GM12878 (cell line): ENCODE data around the gene CRELD2. TPM values are rescaled to one million over a fixed set of nuclear protein-coding genes. Genes with fewer than 3 reads are reported as not detected.

Experiments used
- ATAC-seq: fragments of 200-7000 bp; cut with Tn5 transposase; 3 replicates; pipeline ENCODE4 v1.9.1; 2020; ENCODE audit warnings: mild to moderate bottlenecking, moderate library complexity
- BruUV-seq: library from RNA; stranded (reverse); fragments of 400-500 nt; replicated peaks from 2 replicates; lab custom pipeline; 2021; lab: Mats Ljungman, UMichigan
- CTCF ChIA-PET: fragments of 300-600 bp; sonication (Branson Sonifier 250); formaldehyde crosslinking; extraction: SDS; loops from one replicate; lab custom pipeline; 2021; ENCODE audit warnings: inconsistent platforms; lab: Yijun Ruan, JAX
- POLR2A ChIA-PET: fragments of 350-600 bp; formaldehyde crosslinking; extraction: SDS; loops from one replicate; lab custom pipeline; 2021; ENCODE audit warnings: inconsistent platforms; lab: Charles Lee
- RAD21 ChIA-PET: fragments of 300-600 bp; sonication (Branson Sonifier 250); formaldehyde crosslinking; loops from one replicate; lab custom pipeline; 2023; ENCODE audit warnings: antibody characterized with exemption; ENCODE audit not compliant: unreplicated experiment; lab: Charles Lee
- SMC1A ChIA-PET: fragments of 300-600 bp; sonication (Branson Sonifier 250); formaldehyde crosslinking; loops from one replicate; lab custom pipeline; 2023; ENCODE audit not compliant: unreplicated experiment, uncharacterized antibody; lab: Charles Lee
- DNase-seq: peaks from one replicate; pipeline ENCODE4 v3.0.0-alpha.2; 2011; ENCODE audit warnings: low read depth, low spot score
- FAIRE-seq: peaks from 3 replicates; lab custom pipeline; 2011; peaks lifted over from hg19 to GRCh38; lab: Jason Lieb, UNC
- H2AFZ ChIP-seq: 2 replicates; pipeline ENCODE4 v1.6.0; 2011; ENCODE audit warnings: low read depth, low read length, control low read depth; ENCODE audit not compliant: control insufficient read depth
- H3K27ac ChIP-seq: 2 replicates; pipeline ENCODE4 v1.5.1; 2011; ENCODE audit warnings: control low read depth; ENCODE audit not compliant: control insufficient read depth, insufficient read depth
- H3K27me3 ChIP-seq, 2 experiments: replicated peaks in 1 of 2; 2 replicates each; pipeline versions ENCODE4 v1.6.0 to v1.6.1; 2011; ENCODE audit warnings: low read length in 1 of 2; ENCODE audit not compliant: control insufficient read depth in 2 of 2, insufficient read depth in 2 of 2
- H3K36me3 ChIP-seq, 2 experiments: 2 replicates each; pipeline ENCODE4 v1.5.1; 2011; ENCODE audit warnings: low read length in 1 of 2; ENCODE audit not compliant: control insufficient read depth in 2 of 2, insufficient read depth in 2 of 2
- H3K4me1 ChIP-seq: 2 replicates; pipeline ENCODE4 v1.6.1; 2011; ENCODE audit warnings: mild to moderate bottlenecking, low read length, moderate library complexity, mixed read lengths; ENCODE audit not compliant: control insufficient read depth, insufficient read depth
- H3K4me2 ChIP-seq: 2 replicates; pipeline ENCODE4 v1.6.0; 2011; ENCODE audit warnings: control low read depth; ENCODE audit not compliant: control insufficient read depth, insufficient read depth
- H3K4me3 ChIP-seq: fragments of 200-600 bp; sonication (generic); 2 replicates; pipeline ENCODE4 v1.5.1; 2016
- H3K79me2 ChIP-seq: 2 replicates; pipeline ENCODE4 v1.6.0; 2011; ENCODE audit warnings: low read length; ENCODE audit not compliant: control insufficient read depth, insufficient read depth
- H3K9ac ChIP-seq: 2 replicates; pipeline ENCODE4 v1.8.0; 2011; ENCODE audit warnings: low read length, control low read depth, mixed read lengths; ENCODE audit not compliant: control insufficient read depth, insufficient read depth
- H3K9me3 ChIP-seq: replicated peaks from 3 replicates; pipeline ENCODE4 v1.5.1; 2011; ENCODE audit warnings: mild to moderate bottlenecking, low read length; ENCODE audit not compliant: control insufficient read depth, insufficient read depth
- H4K20me1 ChIP-seq: 2 replicates; pipeline ENCODE4 v1.6.0; 2011; ENCODE audit not compliant: control insufficient read depth, insufficient read depth
- BCLAF1 ChIP-seq: fragments of 450-650 bp; IDR thresholded peaks from 2 replicates; pipeline ENCODE4 v1.6.1; 2017; ENCODE audit warnings: antibody characterized with exemption, mild to moderate bottlenecking, moderate library complexity
- CBFB ChIP-seq: IDR thresholded peaks from 2 replicates; pipeline ENCODE4 v1.6.1; 2016; ENCODE audit warnings: antibody characterized with exemption, low read depth
- CTCF ChIP-seq, 3 experiments: IDR thresholded peaks in 2 of 3; conservative IDR thresholded peaks in 1 of 3; 2 replicates each; pipeline ENCODE4 v1.5.1; 2011; ENCODE audit warnings: low read depth in 3 of 3, low read length in 3 of 3, mild to moderate bottlenecking in 3 of 3, control low read depth in 2 of 3, moderate library complexity in 2 of 3, inconsistent platforms in 1 of 3, mixed read lengths in 1 of 3; ENCODE audit not compliant: control insufficient read depth in 2 of 3, insufficient read depth in 1 of 3; ENCODE audit errors: extremely low read depth in 1 of 3
- EGR1 ChIP-seq, 2 experiments: IDR thresholded peaks; 1 replicate in 1 of 2; 2 replicates in 1 of 2; pipeline ENCODE4 v1.6.1; 2011 to 2012; ENCODE audit warnings: low read depth in 2 of 2, low read length in 2 of 2, borderline replicate concordance in 1 of 2, mild to moderate bottlenecking in 1 of 2, moderate library complexity in 1 of 2
- EZH2 ChIP-seq: IDR thresholded peaks from 2 replicates; pipeline ENCODE4 v1.6.1; 2012; ENCODE audit warnings: low read depth, mild to moderate bottlenecking, control low read depth, inconsistent platforms, low read length, borderline replicate concordance; ENCODE audit not compliant: control insufficient read depth
- IRF4 ChIP-seq: IDR thresholded peaks from 2 replicates; pipeline ENCODE4 v1.6.1; 2011; ENCODE audit warnings: low read depth, low read length
- IRF5 ChIP-seq: fragments of 450-650 bp; IDR thresholded peaks from 2 replicates; pipeline ENCODE4 v1.6.1; 2017; ENCODE audit warnings: borderline replicate concordance
- MEF2A ChIP-seq: IDR thresholded peaks from 2 replicates; pipeline ENCODE4 v1.6.1; 2011; ENCODE audit warnings: low read depth, mild to moderate bottlenecking, low read length, moderate library complexity; ENCODE audit not compliant: insufficient read depth
- MEF2B ChIP-seq: fragments of 450-650 bp; IDR thresholded peaks from 2 replicates; pipeline ENCODE4 v1.6.1; 2018; ENCODE audit warnings: mild to moderate bottlenecking, moderate library complexity; ENCODE audit not compliant: partially characterized antibody, poor library complexity, severe bottlenecking
- POLR2AphosphoS2 ChIP-seq: IDR thresholded peaks from 2 replicates; pipeline ENCODE4 v1.6.1; 2011; ENCODE audit warnings: low read depth, mild to moderate bottlenecking, low read length, improper control_type of control experiment, moderate library complexity
- SIN3A ChIP-seq: IDR thresholded peaks from 2 replicates; pipeline ENCODE4 v1.6.1; 2012; ENCODE audit warnings: low read depth, low read length, improper control_type of control experiment
- SMAD1 ChIP-seq: fragments of 450-650 bp; IDR thresholded peaks from 2 replicates; pipeline ENCODE4 v1.6.1; 2018; ENCODE audit warnings: mild to moderate bottlenecking, low read depth; ENCODE audit not compliant: partially characterized antibody
- YBX1 ChIP-seq: fragments of 450-650 bp; IDR thresholded peaks from 2 replicates; pipeline ENCODE4 v1.6.1; 2016; ENCODE audit warnings: antibody characterized with exemption
- ZNF687 ChIP-seq: fragments of 450-650 bp; IDR thresholded peaks from 2 replicates; pipeline ENCODE4 v1.6.1; 2017; ENCODE audit warnings: mild to moderate bottlenecking, moderate library complexity
- WGBS: methylation state at CpG from one replicate; pipeline ENCODE4 v1.1.6; 2016; ENCODE audit warnings: low lambda C conversion rate; ENCODE audit not compliant: insufficient replicate concordance, insufficient coverage; ENCODE audit errors: missing lambda C conversion rate; 5-methylcytosine and 5-hydroxymethylcytosine counted together
- in situ Hi-C: fragments of 300-500 bp; cut with MboI; formaldehyde crosslinking; loops from 9 replicates; pipeline ENCODE4 v1.14.3; 2018; ENCODE audit warnings: mixed read lengths
- intact Hi-C: fragments of 100-400 bp; cut with micrococcal nuclease; formaldehyde crosslinking; loops from one replicate; pipeline ENCODE4 v1.14.2; 2022; ENCODE audit not compliant: unreplicated experiment
- polyA plus RNA-seq, 11 experiments: library from polyadenylated mRNA; depleted of rRNA in 4 of 11; unstranded in 6 of 11; stranded (reverse) in 5 of 11; fragments of >200 nt; fragmentation: Nextera tagmentation in 4 of 11; fragmentation: Illumina TruSeq in 1 of 11; extraction: Ambion mirVana in 4 of 11; extraction: Trizol in 1 of 11; gene quantifications; 1 replicate in 1 of 11; 2 replicates in 10 of 11; pipeline versions ENCODE4 v1.2.1 to v1.2.3, GENCODE V29; 2011 to 2016; ENCODE audit warnings: inconsistent platforms in 2 of 11, missing spikeins in 2 of 11, low read depth in 1 of 11
- total RNA-seq, 4 experiments: library from RNA; depleted of rRNA in 3 of 4; stranded (reverse); fragments of >200 nt in 3 of 4; fragmentation: Illumina TruSeq in 1 of 4; extraction: Trizol in 1 of 4; gene quantifications; 2 replicates each; pipeline versions ENCODE4 v1.2.1 to v1.2.3, GENCODE V29; 2013 to 2021

CRELD2 gene
- total and polyA plus RNA-seq, 10 of the 15 experiments (the other 5 are each of a cell fraction or from before 2014, with no cell fraction given) = 9.4 to 111 (median 25.9) TPM

GRCh38 chr22:49913446-49913845 lies 5.0 kb upstream of the CRELD2 start:
- H3K4me2 ChIP-seq = no peak overlapping the region
- ATAC-seq = no peak
- in situ Hi-C loops (no loop called here), intact Hi-C loops (no loop called here)
- H3K27me3 ChIP-seq = no peaks in the 10 kb centered on the region
- H3K36me3 ChIP-seq = peaks cover 0 to 5% of the 10 kb centered on the region in 2 experiments; a peak in 3 of 4 replicates
- peaks cover 4% of the 10 kb centered on the region for H3K4me1 ChIP-seq
- H3K4me3 ChIP-seq = no peak overlapping the region
- CTCF ChIA-PET = interaction anchor here (1.2 kb wide), 1 partner anchor 12 kb away, joined by 3 read pairs; no protein-coding TSS in a partner anchor
- H3K27ac ChIP-seq = no peak overlapping the region
- RAD21 ChIA-PET = no interaction called here
- no peak overlapping the region for H3K9ac ChIP-seq
- H4K20me1 ChIP-seq = no peaks in the 10 kb centered on the region
- no peak for DNase-seq
- SMC1A ChIA-PET = interaction anchor here (3.0 kb wide), 1 partner anchor 31 kb away, joined by 8 read pairs; no protein-coding TSS in a partner anchor
- H3K9me3 ChIP-seq = no peaks in the 10 kb centered on the region
- BruUV-seq = no TSS peak
- FAIRE-seq = no peak
- POLR2A ChIA-PET = no interaction called here
- WGBS = 97% methylated on average over 14 of the region's 14 CpGs
- H3K79me2 ChIP-seq = peaks cover 16% of the 10 kb centered on the region
- H2AFZ ChIP-seq = no peak overlapping the region
- TF ChIP-seq MEF2B (no peak), CBFB (no peak), EGR1 (IDR thresholded peaks at IDR 0.05; ENCODE audit: borderline replicate concordance in 1 of 2, low read depth in 2 of 2, low read length in 2 of 2) (no peak), CTCF (IDR thresholded peaks at IDR 0.05 in 2 of 3, conservative IDR thresholded peaks at IDR 0.05 in 1 of 3; ENCODE audit: control insufficient read depth in 2 of 3, extremely low read depth in 1 of 3, insufficient read depth in 1 of 3, low read depth in 3 of 3, low read length in 3 of 3) (no peak), ZNF687 (no peak), MEF2A (no peak), POLR2AphosphoS2 (no peak), IRF4 (no peak), BCLAF1 (no peak), SMAD1 (no peak), EZH2 (no peak), IRF5 (no peak), SIN3A (no peak), YBX1 (no peak)
